ENCODE results near the gene RGS6.

- TF ChIP-seq, protein P1, sequence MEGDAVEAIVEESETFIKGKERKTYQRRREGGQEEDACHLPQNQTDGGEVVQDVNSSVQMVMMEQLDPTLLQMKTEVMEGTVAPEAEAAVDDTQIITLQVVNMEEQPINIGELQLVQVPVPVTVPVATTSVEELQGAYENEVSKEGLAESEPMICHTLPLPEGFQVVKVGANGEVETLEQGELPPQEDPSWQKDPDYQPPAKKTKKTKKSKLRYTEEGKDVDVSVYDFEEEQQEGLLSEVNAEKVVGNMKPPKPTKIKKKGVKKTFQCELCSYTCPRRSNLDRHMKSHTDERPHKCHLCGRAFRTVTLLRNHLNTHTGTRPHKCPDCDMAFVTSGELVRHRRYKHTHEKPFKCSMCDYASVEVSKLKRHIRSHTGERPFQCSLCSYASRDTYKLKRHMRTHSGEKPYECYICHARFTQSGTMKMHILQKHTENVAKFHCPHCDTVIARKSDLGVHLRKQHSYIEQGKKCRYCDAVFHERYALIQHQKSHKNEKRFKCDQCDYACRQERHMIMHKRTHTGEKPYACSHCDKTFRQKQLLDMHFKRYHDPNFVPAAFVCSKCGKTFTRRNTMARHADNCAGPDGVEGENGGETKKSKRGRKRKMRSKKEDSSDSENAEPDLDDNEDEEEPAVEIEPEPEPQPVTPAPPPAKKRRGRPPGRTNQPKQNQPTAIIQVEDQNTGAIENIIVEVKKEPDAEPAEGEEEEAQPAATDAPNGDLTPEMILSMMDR (IDR thresholded peaks at IDR 0.05; ENCODE audit: insufficient read depth, low read depth, low read length): no peak
- TF ChIP-seq EZH2 (IDR thresholded peaks at IDR 0.05; ENCODE audit: insufficient read depth, low read length): no peak
Measured at GRCh38 chr14:72275242-72275641, 343.0 kb downstream of the RGS6 start.

All from astrocyte (in vitro differentiated cells and primary cell).